ENCODE results near the gene PPFIBP1.

- TF ChIP-seq CTCF (IDR thresholded peaks at IDR 0.05; ENCODE audit: low read depth, low read length) (no peak), POLR2A (IDR thresholded peaks at IDR 0.05; ENCODE audit: extremely low read depth, insufficient read length) (no peak)
These were observed 29.0 kb downstream of the PPFIBP1 start for GRCh38 chr12:27552886-27553560.
